GM12875 (cell line): ENCODE data around the gene RNF13.

Experiments used
- H3K4me3 ChIP-seq: one replicate; pipeline ENCODE4 v1.5.1; 2011; ENCODE audit warnings: low read depth, low read length, control low read depth
- TF ChIP-seq, protein P1 (sequence below): IDR thresholded peaks from 2 replicates; pipeline ENCODE4 v1.5.1; 2011; ENCODE audit warnings: low read depth, mild to moderate bottlenecking, control low read depth, inconsistent platforms, low read length, moderate library complexity, borderline replicate concordance; ENCODE audit not compliant: insufficient read depth

RNF13 gene

DNA sequence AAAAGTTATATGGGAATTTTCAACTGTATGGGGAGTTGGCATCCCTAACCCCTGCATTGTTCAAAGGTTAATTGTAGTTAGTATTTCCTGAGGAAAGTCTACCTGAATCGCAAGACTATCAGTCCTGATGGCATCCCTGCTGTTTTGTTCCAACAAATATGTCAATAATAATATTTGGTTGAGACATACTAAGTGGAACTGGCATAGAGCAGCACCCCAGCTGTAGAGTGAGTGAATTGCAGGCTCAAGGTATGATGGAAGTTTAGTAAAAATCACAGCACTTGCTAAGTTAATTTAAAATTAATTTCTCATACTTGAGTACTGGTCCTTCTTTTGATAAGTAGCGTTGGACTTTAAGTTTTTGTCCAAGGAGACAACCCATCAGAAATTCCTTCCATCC lies 42.8 kb upstream of the RNF13 start:
- H3K4me3 ChIP-seq = no peak overlapping the region
- TF ChIP-seq, protein P1, sequence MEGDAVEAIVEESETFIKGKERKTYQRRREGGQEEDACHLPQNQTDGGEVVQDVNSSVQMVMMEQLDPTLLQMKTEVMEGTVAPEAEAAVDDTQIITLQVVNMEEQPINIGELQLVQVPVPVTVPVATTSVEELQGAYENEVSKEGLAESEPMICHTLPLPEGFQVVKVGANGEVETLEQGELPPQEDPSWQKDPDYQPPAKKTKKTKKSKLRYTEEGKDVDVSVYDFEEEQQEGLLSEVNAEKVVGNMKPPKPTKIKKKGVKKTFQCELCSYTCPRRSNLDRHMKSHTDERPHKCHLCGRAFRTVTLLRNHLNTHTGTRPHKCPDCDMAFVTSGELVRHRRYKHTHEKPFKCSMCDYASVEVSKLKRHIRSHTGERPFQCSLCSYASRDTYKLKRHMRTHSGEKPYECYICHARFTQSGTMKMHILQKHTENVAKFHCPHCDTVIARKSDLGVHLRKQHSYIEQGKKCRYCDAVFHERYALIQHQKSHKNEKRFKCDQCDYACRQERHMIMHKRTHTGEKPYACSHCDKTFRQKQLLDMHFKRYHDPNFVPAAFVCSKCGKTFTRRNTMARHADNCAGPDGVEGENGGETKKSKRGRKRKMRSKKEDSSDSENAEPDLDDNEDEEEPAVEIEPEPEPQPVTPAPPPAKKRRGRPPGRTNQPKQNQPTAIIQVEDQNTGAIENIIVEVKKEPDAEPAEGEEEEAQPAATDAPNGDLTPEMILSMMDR = peak; percentile 15; the same call in 1 of the 2 replicates

DNA sequence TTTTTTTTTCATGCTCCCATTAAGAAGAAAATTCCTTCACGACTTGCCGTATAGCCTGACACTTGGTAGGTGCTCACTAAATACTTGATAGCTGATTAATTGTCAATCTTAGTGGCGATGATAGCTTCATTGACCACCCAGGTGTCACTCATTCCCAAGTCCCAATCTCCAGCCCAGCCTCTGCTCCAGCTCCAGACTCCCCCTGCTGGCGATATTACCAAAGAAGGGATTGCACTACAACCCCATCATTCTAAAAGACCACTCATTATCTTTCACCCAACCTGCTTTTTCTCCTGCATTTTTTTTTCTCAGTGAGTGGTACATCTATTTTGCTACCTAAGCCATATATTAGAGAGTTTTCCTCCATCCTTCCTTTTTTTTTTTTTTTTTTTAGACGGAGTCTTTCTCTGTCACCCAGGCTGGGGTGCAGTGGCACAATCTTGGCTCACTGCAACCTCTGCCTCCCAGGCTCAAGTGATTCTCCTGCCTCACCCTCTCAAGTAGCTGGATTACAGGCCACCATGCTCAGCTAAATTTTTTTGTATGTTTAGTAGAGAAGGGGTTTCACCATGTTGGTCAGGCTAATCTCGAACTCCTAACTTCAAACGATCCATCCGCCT lies 41.3 kb upstream of the RNF13 start:
- no peak overlapping the region for H3K4me3 ChIP-seq
- TF ChIP-seq, protein P1 = peak; percentile 78

DNA sequence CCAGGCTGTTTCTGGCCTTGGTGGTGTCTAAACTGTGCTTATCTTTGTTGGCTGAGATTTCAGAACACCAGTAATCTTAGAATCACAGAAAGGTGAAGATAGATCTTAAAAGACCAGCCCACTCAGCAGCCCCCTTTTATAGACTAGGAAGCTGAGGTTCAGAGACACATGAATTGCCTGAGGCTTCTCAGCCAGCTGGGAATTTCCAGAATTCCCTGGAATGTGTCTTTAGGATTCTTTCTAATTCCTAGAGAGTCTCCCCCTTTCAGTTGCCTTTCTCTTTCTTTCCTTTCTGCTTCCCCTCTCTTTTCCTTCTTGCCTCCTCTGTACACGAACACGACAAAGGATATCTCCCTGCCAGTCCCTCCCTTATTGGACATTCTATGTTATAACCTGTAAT lies 40.2 kb upstream of the RNF13 start:
- H3K4me3 ChIP-seq = no peak overlapping the region
- TF ChIP-seq, protein P1 = no peak

DNA sequence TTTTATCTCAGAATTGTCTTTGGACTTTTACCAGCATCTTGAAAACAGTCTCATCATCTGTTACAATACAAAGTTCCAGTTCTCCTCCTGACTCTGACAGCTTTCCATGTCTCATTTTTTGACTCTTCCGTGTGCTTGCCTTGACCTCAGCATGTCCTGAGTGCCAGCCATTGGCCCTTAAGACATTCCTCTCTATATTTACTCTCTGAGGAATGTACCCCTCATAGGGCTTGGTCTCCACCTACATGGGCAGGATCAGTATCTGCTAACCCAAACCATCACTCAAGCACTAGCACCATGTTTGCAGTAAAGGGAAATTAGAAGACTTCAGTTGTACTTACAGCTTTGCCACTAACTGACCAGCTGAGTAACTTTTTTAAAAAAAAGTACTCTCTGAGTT lies 36.8 kb upstream of the RNF13 start:
- TF ChIP-seq, protein P1 = no peak
- H3K4me3 ChIP-seq = no peak overlapping the region

DNA sequence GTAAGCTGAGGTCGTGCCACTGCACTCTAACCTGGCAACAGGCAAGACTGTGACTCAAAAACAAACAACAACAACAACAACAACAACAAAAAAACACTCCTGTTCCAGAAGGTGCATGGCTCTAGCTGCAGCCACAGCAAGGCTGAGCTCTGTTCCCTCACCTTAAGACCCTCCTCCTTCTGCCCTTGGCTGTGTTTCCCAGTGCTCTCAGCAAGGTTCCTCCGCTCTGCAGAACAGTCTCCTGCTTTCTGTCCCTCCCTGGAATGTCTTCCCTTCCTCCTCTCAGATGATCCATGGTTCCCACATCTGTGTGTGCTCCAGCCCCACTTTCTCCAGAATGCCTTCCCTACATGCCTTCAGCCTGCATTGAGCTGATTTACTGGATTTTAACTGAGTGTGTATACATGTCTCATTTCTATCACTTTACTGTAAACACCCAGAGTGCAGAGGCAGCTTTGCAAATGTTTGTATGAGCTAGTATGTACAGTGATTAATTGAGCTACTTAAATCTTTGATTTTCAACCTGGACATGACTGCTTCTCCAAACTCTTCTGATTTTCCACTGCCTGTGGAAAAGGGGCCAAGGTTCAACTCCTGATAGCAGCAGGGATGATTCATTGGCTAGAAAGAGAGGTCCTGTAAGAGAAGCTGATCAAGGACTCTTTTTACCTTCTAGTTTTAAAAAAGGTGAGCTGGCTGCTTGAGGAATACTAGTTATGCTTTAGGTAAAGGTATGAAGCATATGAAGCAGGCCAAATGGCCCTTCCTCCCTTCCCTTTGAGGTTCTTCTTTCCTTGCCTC lies 35.4 kb upstream of the RNF13 start:
- no peak overlapping the region for H3K4me3 ChIP-seq
- TF ChIP-seq, protein P1 = no peak

DNA sequence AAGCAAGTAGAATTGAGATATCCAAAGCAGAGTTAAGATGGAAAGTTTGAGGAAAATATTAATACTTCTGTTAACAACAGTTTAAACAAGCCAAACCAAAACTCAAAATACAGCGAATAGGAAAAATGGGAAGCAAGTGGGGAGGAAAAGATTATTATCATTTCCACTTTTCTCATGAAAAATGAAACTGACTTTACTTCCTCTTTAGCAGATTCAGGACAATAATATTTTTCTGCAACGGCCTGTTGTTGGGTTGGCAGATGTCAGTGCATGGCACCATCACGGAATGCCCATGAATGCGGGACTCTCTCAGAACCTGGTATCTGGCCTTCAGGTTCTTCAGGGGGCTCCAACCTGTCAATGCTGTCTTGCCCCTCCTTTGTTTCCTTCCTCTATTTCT lies 31.8 kb upstream of the RNF13 start:
- TF ChIP-seq, protein P1 = no peak
- no peak overlapping the region for H3K4me3 ChIP-seq

DNA sequence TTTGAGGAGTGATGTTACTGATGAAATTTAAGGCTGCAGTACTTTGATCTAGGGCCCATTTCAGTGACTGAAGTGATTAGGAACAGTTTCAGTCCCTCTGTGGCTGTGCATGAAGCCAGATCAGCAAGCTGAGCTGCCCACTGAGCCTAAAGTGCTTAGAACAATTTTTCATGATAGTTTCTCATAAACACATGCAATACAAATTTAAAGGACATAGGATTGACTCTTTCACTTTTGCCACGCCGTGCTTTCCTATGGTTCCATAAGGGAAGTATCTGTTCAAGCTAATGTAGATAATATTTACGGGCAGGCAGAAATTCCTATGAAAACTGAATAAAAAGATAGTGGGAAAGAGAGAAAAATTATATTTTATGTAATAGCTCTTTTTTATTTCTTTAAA lies 31.3 kb upstream of the RNF13 start:
- no peak overlapping the region for H3K4me3 ChIP-seq
- TF ChIP-seq, protein P1 = no peak
